Ectodermal cell (in vitro differentiated cells): ENCODE results near the gene DAB1.

Experiments
- H3K27ac ChIP-seq: 2 replicates; pipeline ENCODE4 v1.7.0; 2013; ENCODE audit warnings: mild to moderate bottlenecking, low read depth, low read length; ENCODE audit not compliant: insufficient read depth, poor library complexity, severe bottlenecking
- H3K27me3 ChIP-seq: 2 replicates; pipeline ENCODE4 v1.7.0; 2013; ENCODE audit warnings: mild to moderate bottlenecking, low read length; ENCODE audit not compliant: insufficient read depth, control insufficient read depth, poor library complexity, severe bottlenecking
- H3K36me3 ChIP-seq: one replicate; pipeline ENCODE4 v1.7.0; 2013; ENCODE audit warnings: low read length; ENCODE audit not compliant: control insufficient read depth, insufficient read depth
- H3K4me1 ChIP-seq: one replicate; pipeline ENCODE4 v1.7.0; 2013; ENCODE audit warnings: low read length; ENCODE audit not compliant: control insufficient read depth, insufficient read depth
- H3K4me3 ChIP-seq: 2 replicates; pipeline ENCODE4 v1.7.0; 2013; ENCODE audit warnings: low read depth, low read length, control low read depth; ENCODE audit not compliant: insufficient read depth
- H3K9me3 ChIP-seq: 2 replicates; pipeline ENCODE4 v1.7.0; 2013; ENCODE audit warnings: mild to moderate bottlenecking, low read length, moderate library complexity; ENCODE audit not compliant: control insufficient read depth
- WGBS, 2 experiments: methylation state at CpG; one replicate each; pipeline ENCODE4 v1.1.7; 2013; ENCODE audit warnings: missing lambda C conversion rate in 2 of 2; 5-methylcytosine and 5-hydroxymethylcytosine counted together

The DAB1 gene

GRCh38 chr1:57250021-57250420 lies 173.8 kb downstream of the DAB1 start:
- Histone ChIP-seq H3K4me1 (peaks cover 5% of the 10 kb centered on the region), H3K4me3 (no peak overlapping the region), H3K27ac (no peak overlapping the region), H3K9me3 (peaks cover 4% of the 10 kb centered on the region), H3K36me3 (no peaks in the 10 kb centered on the region), H3K27me3 (no peaks in the 10 kb centered on the region)
- 100% methylated on average over 3 of the region's 3 CpGs; no CpG with 5 or more reads in 1 of the 2 experiments for WGBS, 2 experiments

- no peaks in the 10 kb centered on the region for H3K27me3 ChIP-seq
- 44 to 46% methylated on average over 2 of the region's 2 CpGs for WGBS, 2 experiments
- no peak overlapping the region for H3K27ac ChIP-seq
- H3K4me1 ChIP-seq: peaks cover 5% of the 10 kb centered on the region
- H3K36me3 ChIP-seq: no peaks in the 10 kb centered on the region
- no peak overlapping the region for H3K4me3 ChIP-seq
- H3K9me3 ChIP-seq: peaks cover 4% of the 10 kb centered on the region
Measured at GRCh38 chr1:57249511-57249910, 174.3 kb downstream of the DAB1 start.

GRCh38 chr1:57248830-57249229 lies 175.0 kb downstream of the DAB1 start:
- peaks cover 4% of the 10 kb centered on the region for H3K9me3 ChIP-seq

GRCh38 chr1:57238233-57238781 lies 185.6 kb downstream of the DAB1 start:
- no peaks in the 10 kb centered on the region for H3K27me3 ChIP-seq
- no peak overlapping the region for H3K4me3 ChIP-seq
- no peak overlapping the region for H3K27ac ChIP-seq
- 85 to 97% methylated on average over 3 of the region's 3 CpGs for WGBS, 2 experiments
- no peaks in the 10 kb centered on the region for H3K36me3 ChIP-seq
- no peaks in the 10 kb centered on the region for H3K4me1 ChIP-seq
- no peaks in the 10 kb centered on the region for H3K9me3 ChIP-seq

More at GRCh38 chr1:57248830-57249229, 175.0 kb downstream of the DAB1 start:
- H3K4me3 ChIP-seq: no peak overlapping the region
- H3K4me1 ChIP-seq: peaks cover 5% of the 10 kb centered on the region
- H3K27ac ChIP-seq: no peak overlapping the region
- H3K27me3 ChIP-seq: no peaks in the 10 kb centered on the region
- no peaks in the 10 kb centered on the region for H3K36me3 ChIP-seq
- 91 to 99% methylated on average over 3 of the region's 3 CpGs for WGBS, 2 experiments

- Histone ChIP-seq H3K4me3 (no peak overlapping the region), H3K27ac (no peak overlapping the region), H3K27me3 (no peaks in the 10 kb centered on the region), H3K9me3 (no peaks in the 10 kb centered on the region), H3K4me1 (no peaks in the 10 kb centered on the region), H3K36me3 (no peaks in the 10 kb centered on the region)
- 95% methylated on average over 10 of the region's 10 CpGs for WGBS, 2 experiments
Measured at GRCh38 chr1:57235730-57236510, 187.9 kb downstream of the DAB1 start.

- Histone ChIP-seq H3K36me3 (no peaks in the 10 kb centered on the region), H3K27ac (no peak overlapping the region), H3K4me3 (no peak overlapping the region), H3K4me1 (no peaks in the 10 kb centered on the region), H3K27me3 (no peaks in the 10 kb centered on the region), H3K9me3 (no peaks in the 10 kb centered on the region)
Measured at GRCh38 chr1:57234459-57234858, 189.4 kb downstream of the DAB1 start.

- no peaks in the 10 kb centered on the region for H3K4me1 ChIP-seq
- H3K27me3 ChIP-seq: no peaks in the 10 kb centered on the region
- WGBS, 2 experiments: 87 to 93% methylated on average over 3 of the region's 3 CpGs
- no peaks in the 10 kb centered on the region for H3K9me3 ChIP-seq
- no peak overlapping the region for H3K27ac ChIP-seq
- H3K4me3 ChIP-seq: no peak overlapping the region
- H3K36me3 ChIP-seq: no peaks in the 10 kb centered on the region
Measured at GRCh38 chr1:57232500-57232899, 191.4 kb downstream of the DAB1 start.

- Histone ChIP-seq H3K9me3 (no peaks in the 10 kb centered on the region), H3K36me3 (no peaks in the 10 kb centered on the region)
- WGBS, 2 experiments: 100% methylated on average over 1 of the region's 2 CpGs; no CpG with 5 or more reads in 1 of the 2 experiments
Measured at GRCh38 chr1:57229998-57230397, 193.9 kb downstream of the DAB1 start.

GRCh38 chr1:57229076-57229475 lies 194.8 kb downstream of the DAB1 start:
- H3K36me3 ChIP-seq: no peaks in the 10 kb centered on the region
- H3K4me3 ChIP-seq: no peak overlapping the region
- WGBS, 2 experiments: 87 to 92% methylated on average over 3 to 4 of the region's 4 CpGs
- H3K27me3 ChIP-seq: no peaks in the 10 kb centered on the region
- H3K4me1 ChIP-seq: no peaks in the 10 kb centered on the region
- H3K9me3 ChIP-seq: no peaks in the 10 kb centered on the region
- H3K27ac ChIP-seq: no peak overlapping the region

More at GRCh38 chr1:57229998-57230397, 193.9 kb downstream of the DAB1 start:
- no peak overlapping the region for H3K27ac ChIP-seq
- no peaks in the 10 kb centered on the region for H3K27me3 ChIP-seq
- H3K4me3 ChIP-seq: no peak overlapping the region
- no peaks in the 10 kb centered on the region for H3K4me1 ChIP-seq

GRCh38 chr1:57222801-57223200 lies 201.1 kb downstream of the DAB1 start:
- Histone ChIP-seq H3K9me3 (no peaks in the 10 kb centered on the region), H3K27me3 (no peaks in the 10 kb centered on the region), H3K4me1 (peaks cover 5% of the 10 kb centered on the region), H3K36me3 (no peaks in the 10 kb centered on the region), H3K4me3 (no peak overlapping the region), H3K27ac (no peak overlapping the region)
- WGBS, 2 experiments: 89 to 93% methylated on average over 2 of the region's 3 CpGs
